Activated CD4-positive, alpha-beta memory T cell treated with anti-CD3 and anti-CD28 coated beads, Interleukin-2, amount 10 ng/mL, durations not matched to agents 7 days and 5 days (primary cell): ENCODE data around the gene GIPR. TPM values are rescaled to one million over a fixed set of nuclear protein-coding genes. Genes with fewer than 3 reads are reported as not detected.

Experiments used
- CTCF ChIA-PET: fragments of 350-600 bp; sonication (Branson Sonifier 250); formaldehyde crosslinking; loops from one replicate; lab custom pipeline; 2021; ENCODE audit warnings: antibody characterized with exemption, inconsistent platforms; lab: Charles Lee
- POLR2A ChIA-PET: fragments of 350-600 bp; sonication (Branson Sonifier 250); formaldehyde crosslinking; loops from one replicate; lab custom pipeline; 2021; ENCODE audit warnings: antibody characterized with exemption; lab: Charles Lee
- DNase-seq: peaks from one replicate; pipeline ENCODE4 v3.0.0-alpha.2; 2020
- H3K27ac Mint-ChIP-seq: one replicate; pipeline ENCODE4 v1.8.0; 2021; ENCODE audit warnings: mild to moderate bottlenecking, mixed read lengths
- H3K27me3 Mint-ChIP-seq: one replicate; pipeline ENCODE4 v1.8.0; 2021; ENCODE audit warnings: mixed read lengths
- H3K36me3 Mint-ChIP-seq: one replicate; pipeline ENCODE4 v1.8.0; 2021; ENCODE audit warnings: low read depth, mixed read lengths
- H3K4me1 Mint-ChIP-seq: one replicate; pipeline ENCODE4 v1.8.0; 2021; ENCODE audit warnings: mixed read lengths
- H3K4me3 Mint-ChIP-seq: one replicate; pipeline ENCODE4 v1.8.0; 2021; ENCODE audit warnings: mild to moderate bottlenecking, mixed read lengths
- H3K9me3 Mint-ChIP-seq: one replicate; pipeline ENCODE4 v1.8.0; 2021; ENCODE audit warnings: mixed read lengths
- total RNA-seq, 2 experiments: library from RNA; stranded (reverse); gene quantifications; one replicate each; pipeline ENCODE4 v1.2.3, GENCODE V29; 2021

The GIPR gene
- total RNA-seq, 2 experiments from 2014 or later: 11.4 to 12.3 TPM

DNA sequence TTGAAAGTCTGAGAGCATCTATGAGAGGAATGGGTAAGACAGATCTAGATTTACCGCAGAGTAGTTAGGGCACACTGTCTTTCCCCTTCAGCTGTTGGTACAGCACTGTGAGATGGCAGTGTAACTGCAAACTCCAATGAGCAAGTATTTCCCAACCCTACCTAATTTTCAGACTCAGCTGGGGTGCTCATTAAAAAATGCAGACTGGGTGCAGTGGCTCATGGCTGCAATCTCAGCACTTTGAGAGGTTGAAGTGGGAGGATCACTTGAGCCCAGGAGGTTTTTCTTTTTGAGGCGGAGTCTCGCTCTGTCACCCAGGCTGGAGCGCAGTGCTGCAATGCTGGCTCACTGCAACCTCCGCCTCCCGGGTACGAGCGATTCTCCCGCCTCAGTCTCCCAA is 37.1 kb downstream of the GIPR start:
- no peak for DNase-seq
- CTCF ChIA-PET: interaction anchor here (0.8 kb wide), 1 partner anchor 13 kb away, joined by 3 read pairs; the partner anchor contains the start of gene QPCTL
- H3K36me3 Mint-ChIP-seq: peaks cover 27% of the 10 kb centered on the region
- peaks cover 9% of the 10 kb centered on the region for H3K4me1 Mint-ChIP-seq
- H3K27me3 Mint-ChIP-seq: no peaks in the 10 kb centered on the region
- no peak overlapping the region for H3K4me3 Mint-ChIP-seq
- no peak overlapping the region for H3K27ac Mint-ChIP-seq
- no peaks in the 10 kb centered on the region for H3K9me3 Mint-ChIP-seq
- POLR2A ChIA-PET: interaction anchor here (1.7 to 4.5 kb wide), 3 partner anchors 9 to 12 kb away, joined by 5 to 29 read pairs (median 15); partner anchors contain the start of genes QPCTL and SNRPD2

DNA sequence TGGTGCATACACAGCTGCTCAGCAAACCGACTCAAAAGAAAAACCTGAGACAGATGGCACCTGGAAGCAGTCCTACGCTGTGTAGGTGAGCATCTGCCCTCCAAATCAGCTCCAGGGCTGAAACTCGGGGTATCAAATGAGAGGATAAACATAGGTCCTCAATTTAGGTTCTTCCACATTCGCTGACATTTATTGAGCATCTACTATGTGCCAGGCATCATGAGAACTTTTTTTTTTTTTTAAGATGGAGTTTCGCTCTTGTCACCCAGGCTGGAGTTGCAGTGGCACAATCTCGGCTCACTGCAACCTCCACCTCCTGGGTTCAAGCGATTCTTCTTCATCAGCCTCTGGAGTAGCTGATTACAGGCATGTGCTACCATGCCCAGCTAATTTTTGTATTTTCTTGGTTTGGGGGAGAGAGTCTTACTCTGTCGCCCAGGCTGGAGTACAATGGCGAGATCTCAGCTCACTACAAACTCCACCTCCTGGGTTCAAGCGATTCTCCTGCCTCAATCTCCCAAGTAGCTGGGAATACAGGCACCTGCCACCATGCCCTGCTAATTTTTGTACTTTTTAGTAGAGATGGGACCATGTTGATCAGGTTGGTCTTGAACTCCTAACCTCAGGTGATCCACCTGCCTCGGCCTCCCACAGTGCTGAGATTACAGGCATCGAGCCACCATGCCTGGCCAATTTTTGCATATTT is 37.8 kb downstream of the GIPR start:
- H3K4me3 Mint-ChIP-seq: no peak overlapping the region
- ChIA-PET POLR2A (interaction anchor here (1.7 to 4.5 kb wide), 3 partner anchors 10 to 13 kb away, joined by 5 to 29 read pairs (median 15); partner anchors contain the start of genes QPCTL and SNRPD2), CTCF (interaction anchor here (0.6 to 1.9 kb wide), 3 partner anchors 11 to 13 kb away, joined by 3 to 5 read pairs (median 3); partner anchors contain the start of gene QPCTL)
- H3K27ac Mint-ChIP-seq: no peak overlapping the region
- peaks cover 34% of the 10 kb centered on the region for H3K36me3 Mint-ChIP-seq
- DNase-seq: no peak
- H3K27me3 Mint-ChIP-seq: no peaks in the 10 kb centered on the region
- H3K9me3 Mint-ChIP-seq: no peaks in the 10 kb centered on the region
- H3K4me1 Mint-ChIP-seq: peaks cover 12% of the 10 kb centered on the region

- no peak overlapping the region for H3K27ac Mint-ChIP-seq
Observed at GRCh38 chr19:45710356-45711130, 42.5 kb downstream of the GIPR start.

GRCh38 chr19:45711851-45712698 is 44.1 kb downstream of the GIPR start:
- H3K27ac Mint-ChIP-seq: no peak overlapping the region
- no peaks in the 10 kb centered on the region for H3K9me3 Mint-ChIP-seq
- DNase-seq: no peak
- H3K4me3 Mint-ChIP-seq: no peak overlapping the region
- H3K4me1 Mint-ChIP-seq: peaks cover 26% of the 10 kb centered on the region
- ChIA-PET POLR2A (interaction anchor here (1.1 kb wide), 1 partner anchor 11 kb away, joined by 3 read pairs; no protein-coding TSS in a partner anchor), CTCF (no interaction called here)
- no peaks in the 10 kb centered on the region for H3K27me3 Mint-ChIP-seq
- H3K36me3 Mint-ChIP-seq: peaks cover 28% of the 10 kb centered on the region

More at GRCh38 chr19:45710356-45711130, 42.5 kb downstream of the GIPR start:
- ChIA-PET CTCF (interaction anchor here (0.6 to 2.3 kb wide), 2 partner anchors 17 to 106 kb away, joined by 3 to 14 read pairs; partner anchors contain the start of gene QPCTL), POLR2A (interaction anchor here (0.7 to 2.2 kb wide), 3 partner anchors 16 to 1077 kb away, joined by 3 to 7 read pairs (median 3); partner anchors contain the start of genes QPCTL and SNRPD2)
- Mint-ChIP-seq H3K4me1 (peaks cover 12% of the 10 kb centered on the region), H3K36me3 (peaks cover 28% of the 10 kb centered on the region), H3K27me3 (no peaks in the 10 kb centered on the region), H3K4me3 (no peak overlapping the region), H3K9me3 (no peaks in the 10 kb centered on the region)
- no peak for DNase-seq

GRCh38 chr19:45712699-45713067 is 44.7 kb downstream of the GIPR start:
- H3K27ac Mint-ChIP-seq: no peak overlapping the region
- peaks cover 30% of the 10 kb centered on the region for H3K4me1 Mint-ChIP-seq
- POLR2A ChIA-PET: interaction anchor here (1.1 kb wide), 1 partner anchor 11 kb away, joined by 3 read pairs; no protein-coding TSS in a partner anchor
- H3K9me3 Mint-ChIP-seq: no peaks in the 10 kb centered on the region
- DNase-seq: no peak
- H3K4me3 Mint-ChIP-seq: no peak overlapping the region
- H3K36me3 Mint-ChIP-seq: peaks cover 28% of the 10 kb centered on the region
- CTCF ChIA-PET: no interaction called here
- no peaks in the 10 kb centered on the region for H3K27me3 Mint-ChIP-seq

- Mint-ChIP-seq H3K4me1 (peaks cover 34% of the 10 kb centered on the region), H3K36me3 (peaks cover 28% of the 10 kb centered on the region), H3K9me3 (no peaks in the 10 kb centered on the region), H3K27ac (no peak overlapping the region), H3K4me3 (no peak overlapping the region), H3K27me3 (no peaks in the 10 kb centered on the region)
- ChIA-PET CTCF (interaction anchor here (1.0 kb wide), 1 partner anchor 21 kb away, joined by 4 read pairs; the partner anchor contains the start of genes QPCTL and SNRPD2), POLR2A (interaction anchor here (1.1 kb wide), 1 partner anchor 10 kb away, joined by 3 read pairs; no protein-coding TSS in a partner anchor)
- DNase-seq: no peak
Observed at GRCh38 chr19:45713141-45713540, 45.1 kb downstream of the GIPR start.

- Mint-ChIP-seq H3K9me3 (no peaks in the 10 kb centered on the region), H3K4me1 (peaks cover 48% of the 10 kb centered on the region), H3K4me3 (no peak overlapping the region), H3K27ac (no peak overlapping the region), H3K36me3 (peaks cover 32% of the 10 kb centered on the region), H3K27me3 (no peaks in the 10 kb centered on the region)
- ChIA-PET POLR2A (interaction anchor here (1.3 to 4.4 kb wide), 3 partner anchors 8 to 24 kb away, joined by 7 to 31 read pairs (median 29); partner anchors contain the start of genes FBXO46, QPCTL and SNRPD2), CTCF (interaction anchor here (0.9 to 4.6 kb wide), 6 partner anchors 15 to 73 kb away, joined by 3 to 70 read pairs (median 14); partner anchors contain the start of genes FBXO46, QPCTL, SIX5 and SNRPD2)
- DNase-seq: no peak
Observed at GRCh38 chr19:45715139-45715538, 47.1 kb downstream of the GIPR start.

DNA sequence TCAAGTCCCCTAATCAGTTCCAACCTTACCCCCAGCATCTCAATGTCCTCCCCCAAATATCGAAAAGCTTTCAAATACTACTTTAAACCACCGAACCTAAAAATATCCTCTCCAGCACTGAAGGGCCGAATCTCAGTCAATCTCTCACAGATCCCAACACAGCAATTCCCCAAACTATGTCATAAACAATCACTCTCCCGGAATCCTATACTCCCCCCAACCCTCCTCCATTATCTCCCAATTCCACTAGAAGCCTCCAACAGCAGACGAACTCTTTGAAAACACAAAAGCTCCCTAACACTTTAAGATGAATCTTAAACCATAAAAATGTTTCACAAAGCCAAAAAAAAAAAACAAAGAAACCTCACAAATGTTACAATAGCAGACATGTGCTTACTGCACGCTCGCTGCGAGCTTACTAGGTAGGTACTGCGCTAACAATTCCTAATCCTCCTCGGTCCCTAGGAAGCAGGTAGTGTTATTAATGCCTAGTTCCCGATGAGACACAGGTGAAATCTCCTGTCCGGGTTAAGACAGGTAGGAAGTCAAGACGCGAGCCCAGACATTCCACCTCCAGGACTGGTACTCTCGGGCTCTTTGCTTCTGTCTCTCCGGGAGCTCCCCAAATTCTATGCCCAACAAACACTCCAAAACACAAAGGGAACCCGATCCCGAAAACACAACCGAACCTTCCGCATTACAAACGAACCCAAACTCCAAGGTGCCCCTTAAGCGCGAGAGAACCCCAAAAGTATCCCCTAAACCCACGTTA is 48.5 kb downstream of the GIPR start:
- Mint-ChIP-seq H3K9me3 (no peaks in the 10 kb centered on the region), H3K36me3 (peaks cover 30% of the 10 kb centered on the region), H3K27me3 (no peaks in the 10 kb centered on the region), H3K4me3 (peak overlapping the region; percentile 96), H3K4me1 (peaks cover 45% of the 10 kb centered on the region), H3K27ac (peak overlapping the region; percentile 88)
- DNase-seq: no peak
- ChIA-PET POLR2A (interaction anchor here (0.7 to 4.4 kb wide), 12 partner anchors 7 to 248 kb away, joined by 3 to 31 read pairs (median 6); partner anchors contain the start of genes FBXO46, FOSB, IRF2BP1 and QPCTL), CTCF (interaction anchor here (0.6 to 4.6 kb wide), 22 partner anchors 9 to 826 kb away, joined by 3 to 70 read pairs (median 5); partner anchors contain the start of genes FBXO46, QPCTL, SIX5 and SNRPD2)

DNA sequence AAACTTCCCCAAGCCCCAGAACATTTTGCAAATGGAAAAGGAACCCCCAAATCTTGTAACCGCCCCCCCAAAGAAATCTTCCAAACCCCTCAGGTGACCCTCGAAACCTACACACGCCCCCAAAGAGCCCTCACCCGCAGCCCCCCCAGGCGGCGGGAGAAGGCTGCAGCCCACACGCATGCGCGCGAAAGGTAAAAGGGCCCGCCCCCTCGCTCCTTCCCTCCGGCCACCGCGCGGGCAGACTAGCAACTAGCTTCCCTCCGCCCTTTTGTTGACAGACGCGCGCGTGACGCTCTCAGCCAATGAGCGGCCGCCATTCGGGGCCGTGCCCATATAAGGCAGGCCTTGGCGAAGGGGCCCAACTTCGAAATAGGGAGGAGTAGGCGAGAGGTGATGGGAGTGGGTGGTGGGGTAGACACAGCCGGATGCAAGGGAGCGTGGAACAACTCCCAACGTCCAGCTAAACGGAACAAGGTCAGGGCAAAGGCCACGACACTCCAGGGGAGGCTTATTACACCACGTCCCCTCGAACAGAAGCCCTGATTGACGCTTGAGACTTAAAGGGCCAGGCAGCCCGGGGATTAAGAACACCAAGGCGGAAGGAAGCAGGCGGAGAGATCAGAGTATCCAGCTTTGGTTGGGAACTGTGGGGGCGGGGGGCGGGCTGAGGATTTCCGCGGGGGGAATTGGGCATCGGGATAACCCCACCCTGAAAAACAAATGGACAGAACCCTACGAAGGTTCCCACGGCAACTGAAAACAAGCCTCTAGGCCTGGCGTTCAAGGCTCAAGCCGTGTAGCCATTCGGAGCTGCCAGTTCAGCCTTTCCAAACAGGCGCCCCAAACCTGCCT is 49.3 kb downstream of the GIPR start:
- Mint-ChIP-seq H3K27me3 (no peaks in the 10 kb centered on the region), H3K9me3 (no peaks in the 10 kb centered on the region), H3K27ac (peak overlapping the region; percentile 88), H3K36me3 (peaks cover 31% of the 10 kb centered on the region), H3K4me3 (peak overlapping the region; percentile 96), H3K4me1 (peaks cover 47% of the 10 kb centered on the region)
- DNase-seq: peak; percentile 99
- ChIA-PET POLR2A (interaction anchor here (0.7 to 4.4 kb wide), 15 partner anchors 8 to 249 kb away, joined by 3 to 31 read pairs (median 4); partner anchors contain the start of genes FBXO46, FOSB, IRF2BP1 and QPCTL), CTCF (interaction anchor here (0.6 to 4.6 kb wide), 24 partner anchors 8 to 825 kb away, joined by 3 to 70 read pairs (median 4); partner anchors contain the start of genes FBXO46, QPCTL, SIX5 and SNRPD2)

- DNase-seq: no peak
- Mint-ChIP-seq H3K27ac (peak overlapping the region; percentile 88), H3K27me3 (no peaks in the 10 kb centered on the region), H3K36me3 (peaks cover 31% of the 10 kb centered on the region), H3K4me3 (peak overlapping the region; percentile 96), H3K4me1 (peaks cover 47% of the 10 kb centered on the region), H3K9me3 (no peaks in the 10 kb centered on the region)
- ChIA-PET POLR2A (interaction anchor here (1.1 to 4.4 kb wide), 11 partner anchors 8 to 185 kb away, joined by 3 to 31 read pairs (median 8); partner anchors contain the start of genes FBXO46, QPCTL, SIX5 and SNRPD2), CTCF (interaction anchor here (0.6 to 4.6 kb wide), 8 partner anchors 7 to 210 kb away, joined by 3 to 70 read pairs (median 6); partner anchors contain the start of genes FBXO46, QPCTL, SIX5 and SNRPD2)
Observed at GRCh38 chr19:45717983-45718650, 50.1 kb downstream of the GIPR start.
